NCI-H2029 (cell line): ENCODE data around the gene TFF2.

Source experiments
- DNase-seq: peaks from one replicate; lab custom pipeline; 2025; lab: John Stamatoyannopoulos, UW

Gene TFF2

DNA sequence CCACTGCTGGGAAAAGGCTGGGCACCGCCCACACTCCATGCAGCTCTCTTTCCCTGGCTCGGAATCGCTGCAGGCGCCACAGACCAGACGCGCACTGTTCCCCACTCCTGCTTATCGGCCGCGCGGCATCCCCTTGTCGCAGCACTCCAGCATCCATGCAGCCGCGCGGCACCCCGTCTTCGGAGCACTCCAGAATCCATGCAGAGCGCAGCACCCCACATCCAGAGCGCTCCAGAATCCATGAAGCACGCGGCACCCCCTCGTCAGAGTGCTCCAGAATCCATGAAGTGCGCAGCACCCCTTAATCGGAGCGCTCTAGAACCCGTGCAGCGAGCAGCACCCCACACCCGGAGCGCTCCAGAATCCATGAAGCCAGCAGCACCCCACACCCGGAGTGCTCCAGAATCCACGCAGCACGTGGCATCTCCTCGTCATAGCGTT lies 45.1 kb downstream of the TFF2 start:
- DNase-seq = no peak

DNA sequence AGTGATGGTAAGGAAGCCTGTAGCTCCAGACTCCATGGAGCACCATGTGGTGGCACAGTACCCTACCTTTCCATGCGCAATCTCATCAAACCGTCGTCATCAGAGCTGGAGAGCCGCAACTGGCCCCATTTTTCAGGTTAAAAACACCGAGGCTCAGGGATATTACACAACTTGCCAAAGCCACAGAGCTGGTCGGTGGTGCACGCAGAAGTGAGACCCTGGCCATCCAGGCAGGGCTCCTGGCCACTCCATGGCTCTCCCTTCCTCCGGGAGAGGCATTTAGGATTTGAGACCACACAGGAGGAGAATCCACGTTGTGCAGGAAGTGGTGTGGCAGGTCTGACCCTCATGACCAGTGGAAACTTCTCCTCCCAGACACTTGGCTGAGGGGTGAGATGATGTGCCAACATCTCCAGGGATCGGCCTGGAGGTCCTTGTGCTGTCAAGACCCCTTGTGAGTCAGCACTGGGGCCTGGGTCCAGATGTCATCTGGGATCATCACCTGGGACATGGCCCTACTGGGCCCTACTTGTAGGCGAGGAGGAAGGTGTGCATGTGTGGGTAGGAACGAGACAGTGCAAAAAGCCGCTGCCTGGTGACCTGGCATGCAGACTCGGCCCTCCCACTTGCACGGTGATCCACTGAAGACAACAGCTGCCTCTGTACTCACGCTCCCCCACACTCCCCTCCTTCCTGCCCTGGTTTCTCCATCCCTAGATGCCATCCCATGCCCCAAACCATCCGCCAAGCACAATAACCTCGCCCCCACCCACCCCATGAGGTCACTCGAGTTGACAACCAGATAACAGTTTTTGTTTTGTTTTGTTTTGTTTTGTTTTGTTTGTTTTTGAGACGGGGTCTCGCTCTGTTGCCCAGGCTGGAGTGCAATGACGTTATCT lies 46.0 kb downstream of the TFF2 start:
- DNase-seq = no peak

DNA sequence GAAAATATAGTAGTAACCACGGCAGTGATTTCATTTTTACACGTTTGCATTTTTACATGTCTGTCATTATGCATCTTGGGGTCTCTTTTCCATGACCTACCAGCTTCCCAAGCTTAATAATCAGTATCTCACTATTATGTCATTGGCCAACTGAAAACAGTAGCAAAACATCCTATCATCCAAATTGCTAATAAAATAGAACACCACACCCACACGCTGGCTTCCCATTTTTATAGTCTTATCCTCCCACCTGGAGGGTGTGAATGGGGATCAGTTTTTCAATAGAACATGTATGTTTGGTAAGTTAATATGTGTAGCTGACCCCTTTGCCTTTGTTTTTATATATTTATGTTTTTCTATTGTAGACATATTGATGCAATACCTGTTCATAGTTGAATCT lies 47.4 kb downstream of the TFF2 start:
- DNase-seq = no peak

DNA sequence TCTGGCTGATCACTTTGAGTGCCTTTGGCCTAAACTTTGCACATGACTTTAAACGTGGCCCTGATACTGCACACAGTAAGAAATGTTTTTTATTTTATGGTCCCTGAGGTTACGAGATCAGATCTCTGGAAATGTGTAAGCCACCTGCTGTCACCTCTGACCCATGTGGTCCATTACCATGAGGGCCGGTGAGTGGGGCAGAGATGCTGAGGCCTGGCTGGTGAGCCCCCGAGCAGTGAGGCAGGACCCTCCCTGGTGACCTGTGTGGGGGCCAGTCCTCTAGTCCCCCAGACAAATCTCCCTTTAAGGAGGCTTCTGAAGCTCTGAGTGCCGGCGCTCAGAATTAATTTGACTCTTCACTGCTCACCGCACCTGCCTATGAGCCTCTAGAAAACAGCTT lies 48.0 kb downstream of the TFF2 start:
- DNase-seq = no peak

GRCh38 chr21:42302076-42302650 lies 48.6 kb downstream of the TFF2 start:
- no peak for DNase-seq

- DNase-seq = no peak
Observed at GRCh38 chr21:42301371-42302075, 49.3 kb downstream of the TFF2 start.

DNA sequence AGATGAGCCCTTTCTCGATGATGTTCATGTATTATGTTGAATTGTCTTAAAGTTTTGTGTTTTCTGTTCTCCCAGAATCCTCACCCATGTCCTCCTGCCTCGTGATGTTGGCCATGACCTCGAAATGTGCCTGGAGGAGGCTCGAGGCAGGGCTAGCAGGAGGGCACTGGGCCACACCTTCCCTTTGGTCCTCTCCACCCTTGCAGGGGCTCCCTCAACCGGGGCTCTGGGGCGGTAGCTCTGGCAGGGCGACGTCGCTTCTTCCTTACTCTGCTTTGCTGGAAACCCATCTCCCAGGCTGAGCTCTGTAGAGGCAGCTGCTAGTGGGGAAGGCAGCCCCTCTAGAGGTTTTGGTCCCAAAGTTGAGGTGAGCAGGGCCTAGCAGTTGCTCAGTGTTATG lies 49.8 kb downstream of the TFF2 start:
- DNase-seq = no peak

- no peak for DNase-seq
Observed at GRCh38 chr21:42300045-42300583, 50.7 kb downstream of the TFF2 start.

DNA sequence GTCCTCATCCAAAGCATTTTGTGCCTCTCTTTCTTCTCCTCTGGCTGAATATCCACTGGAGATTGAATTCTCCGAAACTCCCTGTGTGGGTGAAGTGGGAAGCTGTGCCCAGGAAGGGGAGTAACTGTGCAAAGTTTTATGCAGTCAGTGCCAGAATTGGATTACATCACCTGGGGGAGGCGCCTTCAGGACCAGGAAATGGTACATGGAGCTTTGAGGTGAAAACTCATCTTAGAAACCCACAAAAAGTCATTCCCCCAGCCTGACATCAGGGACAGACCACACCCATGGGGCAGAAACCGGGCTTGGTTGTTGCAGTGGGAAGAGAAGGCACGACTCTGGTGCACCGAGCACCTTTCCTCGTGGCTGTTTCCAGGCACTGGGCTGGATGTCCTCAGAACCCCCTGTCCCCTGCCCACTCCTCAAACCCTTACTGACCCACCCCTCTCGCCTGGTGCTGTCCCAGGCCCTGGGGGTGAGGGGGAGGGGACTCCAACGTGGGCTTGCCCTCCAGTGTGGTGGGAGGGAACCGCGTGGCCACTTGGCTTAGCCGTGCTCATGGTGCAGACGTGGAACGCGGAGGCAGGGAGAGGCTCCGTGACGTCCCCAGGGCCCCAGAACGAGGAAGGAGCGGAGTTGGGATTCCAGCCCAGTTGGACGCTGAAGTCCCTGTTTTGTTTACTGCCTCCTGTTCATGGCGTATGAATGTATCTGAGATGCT lies 51.3 kb downstream of the TFF2 start:
- DNase-seq = no peak

DNA sequence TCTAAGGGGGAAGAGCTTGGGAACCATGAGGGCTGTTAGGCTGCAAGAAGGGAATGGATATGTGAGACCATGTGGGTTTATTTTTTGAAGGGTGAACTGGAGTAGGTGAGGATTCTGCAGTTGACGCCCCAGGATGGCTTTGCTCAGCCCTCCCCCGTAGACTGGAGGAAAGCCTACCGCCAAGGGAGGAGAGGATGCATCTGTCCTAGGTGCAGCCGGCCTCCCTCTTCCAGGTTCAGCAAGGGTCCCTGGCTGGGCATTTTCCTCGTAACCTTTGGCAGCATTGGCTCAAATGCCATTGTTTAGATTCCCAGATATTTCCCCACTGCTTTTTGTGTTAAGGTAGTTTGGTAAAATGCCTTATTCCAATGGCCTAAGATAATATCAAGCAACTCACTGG lies 52.1 kb downstream of the TFF2 start:
- DNase-seq = no peak

GRCh38 chr21:42298237-42298636 lies 52.6 kb downstream of the TFF2 start:
- DNase-seq = no peak

DNA sequence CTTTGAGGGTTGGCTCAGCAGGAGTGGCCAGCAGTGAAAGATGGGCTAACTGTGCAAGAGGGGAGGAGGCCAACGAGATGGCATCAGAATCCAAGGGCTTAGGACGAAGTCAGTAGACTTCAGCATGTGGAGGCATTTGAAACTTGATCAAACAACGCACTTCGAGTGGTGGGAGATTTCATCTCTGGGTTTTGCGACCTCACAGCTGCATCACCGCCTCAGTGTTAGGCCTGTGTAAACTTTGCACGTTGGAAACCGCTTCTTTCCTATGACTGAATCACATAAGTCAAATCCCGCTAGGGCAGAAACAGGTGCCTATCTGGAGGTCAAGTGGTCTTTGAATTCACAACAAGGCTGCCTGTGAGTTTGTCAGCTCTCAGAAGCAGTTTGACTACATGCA lies 53.4 kb downstream of the TFF2 start:
- DNase-seq = no peak

DNA sequence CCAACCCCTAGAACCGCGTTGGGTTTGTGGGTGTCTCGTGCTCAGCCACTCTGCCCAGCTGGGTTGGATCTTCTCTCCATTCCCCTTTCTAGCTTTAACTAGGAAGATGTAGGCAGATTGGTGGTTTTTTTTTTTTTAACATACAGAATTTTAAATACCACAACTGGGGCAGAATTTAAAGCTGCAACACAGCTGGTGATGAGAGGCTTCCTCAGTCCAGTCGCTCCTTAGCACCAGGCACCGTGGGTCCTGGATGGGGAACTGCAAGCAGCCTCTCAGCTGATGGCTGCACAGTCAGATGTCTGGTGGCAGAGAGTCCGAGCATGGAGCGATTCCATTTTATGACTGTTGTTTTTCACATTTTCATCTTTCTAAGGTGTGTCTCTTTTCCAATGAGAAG lies 54.3 kb downstream of the TFF2 start:
- no peak for DNase-seq
